ENCODE data around the gene ITGB3.
A peak's percentile ranks its signal among the peaks of the same experiment; 100 is the strongest.

DNA sequence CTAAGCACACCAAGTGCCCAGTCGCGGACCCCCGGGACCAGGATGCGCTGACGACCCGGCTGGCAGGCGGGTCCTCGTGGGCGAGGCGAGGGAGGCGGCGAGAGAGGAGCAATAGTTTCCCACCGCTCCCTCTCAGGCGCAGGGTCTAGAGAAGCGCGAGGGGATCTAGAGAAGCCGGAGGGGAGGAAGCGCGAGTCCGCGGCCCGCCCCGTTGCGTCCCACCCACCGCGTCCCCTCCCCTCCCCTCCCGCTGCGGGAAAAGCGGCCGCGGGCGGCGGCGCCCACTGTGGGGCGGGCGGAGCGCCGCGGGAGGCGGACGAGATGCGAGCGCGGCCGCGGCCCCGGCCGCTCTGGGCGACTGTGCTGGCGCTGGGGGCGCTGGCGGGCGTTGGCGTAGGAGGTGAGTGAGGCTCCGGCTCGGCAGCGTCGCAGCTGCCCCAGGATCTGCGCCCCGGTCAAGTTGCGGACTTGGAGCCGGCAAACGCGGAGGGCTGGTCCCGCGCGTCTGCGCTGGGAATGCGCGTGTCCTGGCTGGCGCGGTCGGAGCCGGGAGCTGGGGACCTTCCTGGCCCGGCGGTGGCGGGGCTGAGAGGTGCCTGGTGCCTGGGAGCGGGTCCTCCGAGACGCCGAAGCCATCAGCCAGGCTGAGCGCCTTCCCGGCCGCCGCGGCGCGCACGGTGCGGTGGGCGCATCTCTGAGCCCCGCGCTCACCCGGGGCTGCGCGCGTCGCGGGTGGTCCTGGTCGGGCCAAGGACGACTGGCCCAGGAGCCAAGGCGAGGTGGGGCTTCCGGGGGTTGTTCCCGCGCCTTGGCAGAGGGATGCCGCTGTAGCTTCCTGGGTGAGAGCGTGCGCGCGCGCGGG is at the start of gene ITGB3:
- no peak for TF ChIP-seq POLR2A (IDR thresholded peaks at IDR 0.05)
- peak in 2 of 4 experiments; percentile 26 to 36 for TF ChIP-seq CTCF (IDR thresholded peaks at IDR 0.05)
